Ovary (tissue), 3 donors: Measurements from ENCODE around the gene LRRC4C.

Experiments
- EP300 ChIP-seq: sonication (generic); formaldehyde crosslinking; IDR thresholded peaks from one replicate; pipeline ENCODE4 v1.6.1; 2017; ENCODE audit warnings: antibody characterized with exemption
- POLR2A ChIP-seq: fragments of 450-650 bp; IDR thresholded peaks from one replicate; pipeline ENCODE4 v1.6.1; 2017; ENCODE audit warnings: antibody characterized with exemption, mild to moderate bottlenecking, moderate library complexity
- TF ChIP-seq, protein P1 (sequence below), 3 donors: fragments of 450-650 bp in 2 of 3; fragments of 200-600 bp in 1 of 3; IDR thresholded peaks; one replicate each; pipeline versions ENCODE4 v1.5.1 to v1.8.0; 2016 to 2022; ENCODE audit warnings: antibody characterized with exemption in 3 of 3, mild to moderate bottlenecking in 1 of 3
- donor health status: DM: no; HTN: no; CAD: no.

- TF ChIP-seq, protein P1, sequence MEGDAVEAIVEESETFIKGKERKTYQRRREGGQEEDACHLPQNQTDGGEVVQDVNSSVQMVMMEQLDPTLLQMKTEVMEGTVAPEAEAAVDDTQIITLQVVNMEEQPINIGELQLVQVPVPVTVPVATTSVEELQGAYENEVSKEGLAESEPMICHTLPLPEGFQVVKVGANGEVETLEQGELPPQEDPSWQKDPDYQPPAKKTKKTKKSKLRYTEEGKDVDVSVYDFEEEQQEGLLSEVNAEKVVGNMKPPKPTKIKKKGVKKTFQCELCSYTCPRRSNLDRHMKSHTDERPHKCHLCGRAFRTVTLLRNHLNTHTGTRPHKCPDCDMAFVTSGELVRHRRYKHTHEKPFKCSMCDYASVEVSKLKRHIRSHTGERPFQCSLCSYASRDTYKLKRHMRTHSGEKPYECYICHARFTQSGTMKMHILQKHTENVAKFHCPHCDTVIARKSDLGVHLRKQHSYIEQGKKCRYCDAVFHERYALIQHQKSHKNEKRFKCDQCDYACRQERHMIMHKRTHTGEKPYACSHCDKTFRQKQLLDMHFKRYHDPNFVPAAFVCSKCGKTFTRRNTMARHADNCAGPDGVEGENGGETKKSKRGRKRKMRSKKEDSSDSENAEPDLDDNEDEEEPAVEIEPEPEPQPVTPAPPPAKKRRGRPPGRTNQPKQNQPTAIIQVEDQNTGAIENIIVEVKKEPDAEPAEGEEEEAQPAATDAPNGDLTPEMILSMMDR (IDR thresholded peaks at IDR 0.05) = no peak
- no peak for TF ChIP-seq EP300
- TF ChIP-seq POLR2A = no peak
Observed at GRCh38 chr11:41118521-41118920, 340.9 kb downstream of the LRRC4C start.
